Activated T-cell treated with anti-CD3 and anti-CD28 coated beads for 4 hours (primary cell): ENCODE results near the gene ANTXRL.
"Not testable (repeated sequence)": the region's sequence is repeated elsewhere in the genome, so short reads cannot be mapped to it uniquely, and the experiment has no call there.

ENCODE experiments used
- DNase-seq: peaks from one replicate; pipeline ENCODE4 v3.0.0-alpha.2; 2020

The ANTXRL gene

DNA sequence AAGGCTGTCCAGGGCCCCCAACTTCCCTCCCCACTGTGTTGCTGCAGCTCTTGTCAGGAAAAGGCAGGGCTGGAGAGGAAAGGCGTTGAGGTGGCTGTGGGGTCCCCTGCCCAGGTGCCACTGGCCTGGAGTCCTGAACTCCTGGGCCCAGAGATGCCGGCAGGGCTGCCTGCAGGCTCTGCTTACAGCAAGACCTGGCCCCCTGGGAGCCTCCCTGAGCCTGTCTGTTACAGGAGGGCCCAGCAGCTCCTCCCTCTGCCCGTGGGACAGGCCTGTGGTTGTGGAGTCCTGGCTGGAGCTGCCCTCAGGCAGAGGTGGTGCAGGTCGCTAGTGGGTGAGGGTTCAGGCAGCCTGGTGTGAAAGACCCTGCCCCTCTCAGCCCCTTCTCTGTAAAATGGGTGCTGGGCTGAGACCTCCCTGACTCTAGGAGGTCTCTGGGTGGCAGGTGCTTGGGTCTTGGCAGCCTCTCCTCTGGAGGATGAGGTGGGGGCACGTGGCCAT is 9.9 kb downstream of the ANTXRL start:
- DNase-seq, result no peak

DNA sequence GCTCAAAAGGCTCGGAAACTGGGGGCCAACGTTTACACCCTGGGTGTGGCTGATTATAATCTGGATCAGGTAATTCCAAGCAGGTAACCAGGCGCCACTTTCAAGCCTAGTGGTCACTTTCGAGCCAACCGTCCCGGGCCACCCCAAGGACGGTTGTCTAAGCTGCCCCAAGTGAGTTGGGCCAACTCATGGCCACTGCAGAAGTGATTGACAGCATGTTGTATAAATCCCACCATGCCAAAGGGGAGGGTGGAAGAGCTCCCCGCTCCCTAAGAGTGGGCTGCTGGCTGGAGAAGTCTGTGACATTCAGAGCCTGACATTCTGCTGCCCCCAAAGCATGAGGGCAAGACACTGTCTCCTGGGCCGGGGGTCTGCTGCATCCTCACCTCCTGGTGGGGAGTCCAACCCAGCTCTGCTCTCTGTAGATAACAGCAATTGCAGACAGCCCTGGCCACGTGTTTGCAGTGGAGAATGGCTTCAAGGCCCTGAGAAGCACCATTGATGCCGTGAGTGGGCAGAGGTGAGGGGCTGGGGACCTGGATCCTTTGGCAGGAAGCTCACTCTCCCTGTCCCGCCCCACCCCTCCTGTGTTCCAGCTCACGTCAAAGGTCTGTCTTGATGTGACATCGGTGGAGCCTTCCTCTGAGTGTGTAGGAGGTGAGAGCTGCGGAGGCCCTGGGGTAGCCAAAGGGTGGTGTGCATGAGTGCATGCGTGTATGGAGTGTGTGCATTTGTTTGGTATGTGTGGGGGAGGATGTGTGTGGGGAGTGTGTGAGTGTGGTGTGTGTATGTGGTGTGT is 10.8 kb downstream of the ANTXRL start:
- DNase-seq, result no peak

DNA sequence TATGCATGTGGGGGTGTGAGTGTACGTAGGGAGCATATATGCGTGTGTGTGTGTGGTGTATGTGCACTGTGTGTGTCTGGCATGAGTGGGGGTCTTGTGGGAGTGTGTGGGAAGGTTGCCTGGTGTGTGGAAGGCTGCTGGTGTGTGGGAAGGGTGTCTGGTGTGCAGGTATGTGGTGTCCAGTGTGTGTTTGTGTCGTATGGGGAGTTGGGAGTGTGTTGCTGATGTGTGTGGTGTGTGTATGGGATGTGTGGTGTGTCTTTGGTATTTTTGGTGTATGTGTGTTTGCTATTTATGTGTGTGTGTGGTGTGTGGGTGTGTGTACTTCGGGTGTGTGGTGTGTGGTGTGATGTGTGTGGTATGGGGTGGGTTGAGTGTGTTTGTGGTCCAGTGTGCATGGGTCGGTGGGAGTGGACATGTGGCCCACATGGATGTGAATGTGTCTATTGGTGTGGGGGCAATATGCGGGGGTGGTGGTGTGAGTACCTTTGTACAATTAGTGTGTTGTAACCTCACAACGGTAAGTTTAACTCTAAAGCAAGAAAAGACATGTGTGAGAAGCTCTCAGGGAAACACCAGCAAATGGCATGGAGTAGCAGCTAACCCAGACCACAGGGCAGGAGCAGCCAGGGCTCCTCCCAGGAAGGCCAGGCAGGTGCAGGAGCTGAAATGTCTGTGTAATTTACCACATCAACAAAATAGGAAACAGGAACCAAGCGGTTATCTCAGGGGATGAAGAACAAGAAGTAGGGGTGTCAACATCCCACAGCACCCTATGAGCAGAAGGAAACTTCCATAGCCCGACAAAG is 11.9 kb downstream of the ANTXRL start:
- no peak for DNase-seq

DNA sequence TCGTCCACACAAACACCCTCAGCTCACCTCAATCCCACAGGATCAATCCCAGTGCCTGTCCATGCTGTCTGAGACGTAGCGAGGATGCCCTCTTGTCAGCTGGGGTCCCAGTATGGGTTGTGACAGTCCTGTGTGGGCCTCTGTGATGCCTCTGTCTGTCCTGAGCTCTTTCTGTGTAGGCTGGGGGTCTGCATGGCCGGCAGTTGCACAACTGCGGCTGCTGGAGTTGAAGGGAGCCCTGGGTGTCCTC is 12.4 kb downstream of the ANTXRL start:
- DNase-seq, result no peak

DNA sequence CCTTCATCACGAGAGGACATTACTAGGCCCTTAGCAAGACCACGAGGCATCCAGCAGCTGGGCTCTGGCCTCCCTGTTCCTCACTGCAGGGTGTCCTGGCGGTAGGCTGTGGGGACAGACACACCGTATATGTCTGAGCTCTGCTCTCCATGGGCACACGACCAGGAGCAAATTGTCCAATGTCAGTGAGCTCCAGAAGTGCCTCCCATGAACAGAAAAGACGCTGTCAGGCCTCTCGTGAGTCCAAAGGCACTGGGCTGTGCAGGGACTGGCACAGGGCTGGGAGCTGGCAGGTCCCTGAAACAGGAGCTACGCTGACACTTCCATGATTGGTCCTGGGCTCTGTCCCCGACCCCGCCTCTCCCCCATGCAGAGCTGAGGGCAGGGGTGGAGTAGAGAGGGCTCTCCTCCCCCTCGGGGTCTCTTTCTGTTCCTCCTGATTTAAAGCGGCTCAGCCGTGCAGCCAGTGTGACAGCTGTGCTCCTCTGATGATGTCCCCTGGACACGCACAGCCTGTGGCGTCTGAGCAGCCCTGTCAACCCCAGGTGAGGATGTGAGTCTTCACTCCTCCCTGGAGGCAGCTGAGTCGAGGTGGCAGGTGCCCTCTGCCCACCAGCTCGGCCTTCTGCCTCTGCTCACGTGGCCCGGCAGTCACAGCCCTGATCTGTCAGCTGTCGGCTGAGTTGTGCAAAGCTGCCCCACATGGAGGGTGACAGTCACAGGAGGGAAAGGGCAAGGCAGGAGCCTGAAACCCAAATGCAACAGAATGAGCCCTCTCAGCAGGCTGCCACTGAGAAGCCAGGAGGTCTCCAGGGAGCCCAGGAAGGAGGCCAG is 13.0 kb downstream of the ANTXRL start:
- no peak for DNase-seq

DNA sequence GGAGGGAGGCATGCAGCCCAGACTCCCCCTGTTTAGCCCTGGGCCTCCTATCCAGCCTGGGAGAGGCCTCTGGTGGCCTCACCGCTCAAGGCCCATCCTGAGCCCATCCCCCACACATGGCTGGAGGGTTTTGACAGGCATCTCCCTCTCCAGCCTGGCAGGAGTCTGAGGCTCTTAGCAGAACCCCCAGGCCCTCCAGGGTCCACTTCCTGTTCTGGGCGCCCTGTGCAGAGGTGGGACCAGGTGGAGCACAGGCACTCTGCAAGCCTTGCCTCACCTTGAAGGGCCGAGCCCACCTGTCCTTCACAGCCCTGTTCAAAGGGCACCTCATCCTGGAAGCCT is 13.5 kb downstream of the ANTXRL start:
- DNase-seq, result not testable (repeated sequence)

DNA sequence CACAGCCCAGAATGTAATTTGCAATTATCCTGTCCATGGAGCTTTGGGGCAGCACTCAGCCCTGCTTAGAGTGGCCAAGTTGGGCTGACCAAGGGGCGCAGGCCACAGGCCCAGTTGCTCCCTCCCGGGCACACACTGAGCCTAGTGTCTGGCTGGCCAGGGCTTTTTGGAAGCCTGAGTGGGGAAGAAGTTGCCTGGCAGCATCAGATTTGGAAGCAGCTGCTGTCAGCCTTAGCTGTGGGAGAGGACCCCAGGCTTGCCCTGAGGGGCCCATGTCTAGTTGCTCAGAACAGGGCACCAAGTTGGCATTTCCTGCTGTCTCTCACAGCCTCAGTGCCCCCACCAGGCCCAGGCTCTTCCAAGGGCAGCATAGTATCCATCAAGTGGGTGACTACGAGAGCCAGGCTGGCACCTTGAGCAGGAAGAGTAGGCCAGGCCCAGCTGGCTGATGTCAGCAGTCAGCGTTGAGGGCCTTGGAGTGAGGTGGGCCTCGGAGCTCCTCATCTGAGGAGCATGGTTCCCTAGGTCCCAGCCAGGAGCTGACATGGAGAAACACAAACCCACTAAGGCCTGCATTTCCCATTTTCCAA is 14.4 kb downstream of the ANTXRL start:
- no peak for DNase-seq

DNA sequence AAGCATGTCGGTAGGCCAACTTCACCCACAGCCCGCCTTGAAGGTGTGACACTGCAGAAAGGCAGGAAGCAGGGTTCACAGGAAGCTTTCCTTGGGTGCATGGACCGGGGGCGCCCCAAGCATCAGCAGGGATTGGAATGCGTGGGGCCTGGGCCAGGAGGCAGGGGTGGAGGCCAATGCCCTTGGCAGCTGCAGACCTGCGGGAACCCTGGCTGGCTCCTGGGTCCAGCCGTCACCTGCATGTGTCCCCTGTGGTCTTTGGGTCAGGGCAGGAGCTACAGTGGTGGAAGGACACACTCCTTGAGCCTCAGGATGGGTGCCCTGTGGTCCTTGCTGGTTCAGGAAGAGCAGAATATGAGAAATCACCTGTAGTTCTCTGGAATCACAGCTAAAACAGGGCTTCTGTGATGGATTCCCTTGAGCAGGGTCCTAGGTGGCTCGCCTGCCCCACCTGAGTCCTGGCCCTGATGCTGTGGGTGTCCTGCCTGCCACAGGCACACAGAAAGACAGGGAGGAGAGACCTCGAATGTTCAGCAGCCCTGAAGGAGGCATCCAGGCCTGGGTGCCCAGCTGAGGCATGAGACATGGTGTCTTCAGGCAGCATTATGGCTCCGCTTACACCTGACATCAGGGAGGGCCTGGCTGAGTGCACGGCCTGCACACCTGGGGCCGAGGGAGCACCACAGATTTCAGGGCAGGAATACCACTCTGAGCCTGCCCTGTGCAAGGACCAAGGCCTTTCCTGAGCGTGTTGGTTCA is 15.1 kb downstream of the ANTXRL start:
- no peak for DNase-seq

DNA sequence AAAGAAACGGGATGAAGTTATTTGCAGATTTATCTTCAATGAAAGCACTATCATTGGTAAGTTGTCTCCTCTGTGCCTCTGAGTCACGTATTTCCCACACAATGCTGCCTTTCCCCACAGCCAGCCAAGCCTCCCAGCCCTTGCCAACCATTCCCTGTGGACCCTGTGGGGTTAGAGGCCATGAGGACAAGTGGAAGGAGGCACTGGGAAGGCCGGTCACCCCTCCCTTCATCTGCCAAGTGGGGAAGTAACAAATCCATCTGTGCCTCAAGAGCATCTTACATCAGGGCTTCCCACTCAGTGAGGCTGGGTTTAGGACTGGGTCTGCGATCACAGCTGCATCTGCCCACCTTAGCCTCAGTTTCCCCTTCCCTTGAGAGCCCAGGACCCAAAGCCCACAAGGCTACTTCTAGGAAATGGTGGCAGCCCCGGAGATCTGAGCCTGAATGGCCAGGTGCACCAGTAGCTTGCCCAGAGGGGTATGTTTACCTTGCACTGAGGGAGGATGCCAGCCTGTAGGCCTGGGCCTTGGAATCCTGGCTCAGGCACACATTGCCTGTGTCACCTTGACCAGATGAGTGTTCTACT is 16.1 kb downstream of the ANTXRL start:
- not testable (repeated sequence) for DNase-seq

DNA sequence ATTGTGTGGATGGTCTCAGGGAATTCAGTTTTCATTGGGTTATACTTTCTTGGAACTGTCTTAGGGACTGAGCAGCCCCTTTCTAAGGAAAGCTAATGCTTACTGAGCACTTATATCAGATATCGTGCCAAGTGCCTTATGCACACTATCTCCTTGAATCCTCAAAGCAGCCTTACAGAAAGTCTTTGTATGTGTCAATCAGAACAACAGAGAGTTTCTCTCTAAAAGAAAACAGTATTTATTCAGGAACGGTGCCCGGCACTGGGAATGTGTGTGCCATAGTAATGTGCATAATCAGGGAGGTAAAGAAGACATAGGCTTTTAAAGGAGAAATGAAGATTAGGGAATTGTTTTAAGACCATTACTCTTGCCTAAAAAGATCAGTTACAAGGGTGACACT is 17.3 kb downstream of the ANTXRL start:
- no peak for DNase-seq

DNA sequence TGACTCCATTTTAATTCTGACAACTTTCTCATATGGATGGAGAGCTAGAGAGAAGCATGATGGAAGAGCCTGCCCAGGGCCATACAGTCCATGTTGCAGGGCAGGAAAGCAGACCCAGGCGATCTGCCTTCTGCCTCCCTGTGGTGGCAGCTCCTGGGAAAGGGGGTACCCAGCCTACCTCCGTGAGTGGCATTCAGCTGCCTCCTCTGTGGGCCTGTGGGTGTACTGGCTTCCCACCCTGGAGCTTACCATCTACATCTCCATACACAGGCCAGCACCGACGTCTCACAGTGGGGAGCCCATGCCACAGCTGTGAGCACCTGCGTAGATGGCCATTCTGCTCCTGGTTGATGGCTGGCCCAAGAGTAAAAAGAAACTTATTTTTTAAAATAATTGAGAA is 17.9 kb downstream of the ANTXRL start:
- DNase-seq, result not testable (repeated sequence)

DNA sequence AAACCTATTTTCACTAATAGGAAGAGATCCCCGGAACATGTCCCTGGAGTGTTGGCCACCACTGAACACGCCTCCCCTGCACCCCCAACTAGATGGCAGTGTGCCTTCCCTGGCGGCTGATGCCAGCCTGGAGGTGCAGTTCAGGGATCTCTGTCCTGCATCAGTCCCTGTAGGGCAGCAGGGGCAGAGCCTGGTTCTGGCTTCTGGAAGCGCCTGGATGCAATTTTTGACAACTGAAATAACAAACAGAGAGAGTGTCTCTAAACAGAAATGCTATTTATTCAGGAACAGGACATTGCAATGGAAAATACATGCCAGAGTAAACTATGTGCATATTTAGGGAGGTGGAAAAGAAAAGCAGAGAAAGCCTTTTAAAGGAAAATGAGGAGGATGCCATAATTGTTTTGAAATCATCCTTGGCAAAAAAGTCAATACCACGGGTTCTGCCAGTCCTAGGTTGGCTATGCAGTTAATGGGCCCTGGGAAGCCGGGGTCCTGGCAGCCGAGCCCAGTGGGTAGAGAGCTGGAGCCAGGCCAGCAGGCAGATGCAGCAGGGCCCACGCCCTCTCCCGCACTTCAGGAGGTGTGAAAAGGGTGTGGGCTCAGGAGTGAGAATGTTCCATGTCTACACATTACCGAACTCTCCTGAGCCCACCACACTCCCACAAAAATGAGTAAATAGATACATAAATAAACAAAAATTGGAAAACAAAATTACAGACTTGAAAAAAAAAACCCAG is 18.5 kb downstream of the ANTXRL start:
- DNase-seq, result no peak

DNA sequence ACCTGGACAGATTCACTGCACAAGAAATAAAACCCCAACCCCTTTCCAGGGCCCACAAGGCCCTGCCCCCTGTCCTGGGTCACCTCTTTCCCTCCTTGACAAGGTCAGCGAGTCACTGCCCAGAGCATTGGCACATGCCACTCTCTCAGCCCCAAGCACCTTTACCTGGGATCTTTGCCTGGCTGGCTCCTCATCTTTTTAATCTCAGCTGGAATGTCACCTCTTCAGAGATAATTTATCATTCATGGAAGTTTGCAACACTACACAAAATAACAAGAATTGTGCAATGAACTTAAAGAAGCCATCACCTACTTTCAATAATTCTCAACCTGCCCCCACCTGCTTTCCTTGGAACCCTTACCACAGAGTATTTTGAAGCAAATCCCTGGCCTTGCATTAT is 19.2 kb downstream of the ANTXRL start:
- no peak for DNase-seq

DNA sequence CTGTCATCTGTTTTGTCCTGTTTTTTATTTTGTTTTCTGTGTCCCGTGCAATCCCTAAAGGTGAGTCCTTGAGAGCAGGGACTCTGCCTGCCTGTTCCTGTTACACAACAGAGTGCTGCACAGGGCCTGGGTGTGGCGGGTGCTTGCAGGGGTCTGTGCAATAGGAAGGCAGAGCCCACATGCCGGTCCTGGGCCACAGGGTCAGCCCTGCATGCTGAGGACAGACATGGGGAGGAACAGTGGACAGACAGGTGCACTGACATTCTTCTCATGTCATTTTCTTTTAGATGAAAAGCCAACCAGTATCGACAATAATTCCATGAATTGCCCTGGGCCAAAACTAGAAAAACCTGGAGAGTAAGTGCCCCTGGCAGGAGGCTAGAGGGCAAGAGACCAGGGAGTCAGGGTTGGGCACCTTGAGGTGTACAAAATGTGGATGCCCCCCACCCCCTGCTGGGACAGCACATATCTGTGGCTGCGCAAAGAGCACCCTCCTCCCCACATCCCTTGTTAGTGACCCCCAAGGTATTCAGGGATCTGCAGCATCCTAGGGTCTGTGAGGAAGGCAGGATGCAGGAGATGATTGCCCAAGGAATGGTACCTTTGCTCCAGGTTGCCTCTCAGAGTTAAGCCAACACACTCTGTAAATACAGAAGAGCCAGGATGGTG is 19.9 kb downstream of the ANTXRL start:
- DNase-seq, result no peak

DNA sequence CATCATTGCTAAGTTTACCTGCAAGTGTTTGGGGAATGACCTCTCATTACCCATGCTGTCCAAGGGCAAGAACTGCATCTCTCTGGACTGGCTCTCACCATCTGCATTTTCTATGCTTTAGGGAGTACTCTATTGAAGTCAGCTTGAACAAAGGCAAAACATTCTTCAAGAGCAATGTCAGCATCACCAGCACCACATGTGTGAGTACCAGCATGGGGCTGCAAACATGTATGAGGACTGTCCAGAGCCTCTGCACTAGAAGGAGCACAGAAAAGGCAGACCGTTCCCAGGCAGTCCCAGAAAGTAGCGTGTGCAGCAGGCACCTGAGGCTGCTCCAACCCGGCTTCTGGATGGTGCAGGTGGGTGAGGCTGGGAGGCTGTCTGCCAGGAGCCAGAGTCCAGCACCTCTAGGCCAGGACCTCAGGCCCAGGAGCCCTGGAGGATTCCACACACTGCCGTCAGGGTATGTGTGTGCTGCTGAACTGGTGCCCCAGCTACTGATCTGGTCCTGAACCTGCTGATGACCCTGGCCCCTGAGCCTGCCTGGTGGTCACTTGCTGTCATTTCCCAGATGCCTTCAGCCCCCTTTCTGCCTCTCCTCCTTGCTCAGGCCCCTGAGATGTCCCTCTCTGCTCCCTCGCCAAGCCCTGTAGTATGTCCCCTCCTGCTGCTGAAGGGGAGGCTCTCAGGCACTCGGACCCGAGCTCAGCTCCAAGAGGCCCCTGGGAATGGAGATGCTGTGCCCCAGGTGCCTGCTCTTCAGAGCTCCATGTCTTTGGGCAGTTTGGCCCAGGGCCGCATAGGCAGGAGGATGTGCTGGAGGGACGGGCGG is 20.7 kb downstream of the ANTXRL start:
- DNase-seq, result no peak

DNA sequence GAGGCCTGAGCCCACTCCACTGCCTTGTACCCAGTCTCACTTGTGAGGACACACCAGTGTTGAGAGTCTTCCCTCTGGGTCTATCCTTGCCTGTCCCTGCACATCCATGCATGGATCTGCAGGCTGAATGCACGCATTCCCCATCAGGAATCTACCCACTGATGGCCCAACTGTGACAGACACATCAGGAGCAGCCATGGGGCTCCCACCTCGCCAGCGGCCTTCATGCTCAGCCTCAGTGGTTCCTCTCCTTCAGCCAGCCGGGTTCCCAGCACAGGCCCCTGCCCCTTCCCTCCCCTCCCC is 21.3 kb downstream of the ANTXRL start:
- DNase-seq, result no peak

DNA sequence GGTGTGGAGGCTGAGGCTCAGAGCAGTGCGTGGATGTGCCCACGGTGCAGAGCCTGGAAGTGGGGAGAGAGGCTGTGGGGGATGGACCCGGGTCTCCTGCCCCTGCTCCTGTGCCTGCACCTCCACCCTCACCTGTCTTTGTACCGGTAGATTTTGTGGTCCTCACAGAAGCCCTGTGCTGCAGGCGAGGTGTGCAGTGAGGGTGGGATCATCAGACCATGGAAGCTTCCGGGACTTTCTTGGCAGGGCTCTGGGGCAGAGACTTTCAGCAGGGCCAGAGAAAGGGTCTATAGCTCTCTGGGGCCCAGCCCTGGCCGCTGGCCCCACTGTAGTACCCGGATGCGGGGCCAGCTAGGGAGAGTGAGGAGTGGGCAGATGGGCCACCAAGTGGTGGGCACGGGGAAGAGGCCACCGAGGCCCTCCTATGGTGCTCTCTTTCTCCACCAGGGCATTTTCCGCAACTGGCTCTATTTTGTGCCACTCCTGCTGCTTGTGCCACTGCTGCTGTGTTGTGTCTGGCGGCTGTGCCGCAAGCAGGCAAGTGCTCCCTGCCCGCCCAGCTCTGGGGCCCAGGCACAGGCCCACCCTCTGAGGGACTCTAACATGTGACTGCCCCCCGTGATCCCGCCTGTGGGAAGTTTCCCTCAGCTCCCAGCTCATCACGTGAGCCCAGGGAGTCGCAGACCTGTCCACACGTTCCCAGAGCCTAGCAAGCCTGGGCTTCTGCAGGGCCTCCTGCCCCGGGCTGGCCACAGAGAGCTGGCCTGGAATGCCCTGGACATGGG is 22.1 kb downstream of the ANTXRL start:
- DNase-seq, result no peak

DNA sequence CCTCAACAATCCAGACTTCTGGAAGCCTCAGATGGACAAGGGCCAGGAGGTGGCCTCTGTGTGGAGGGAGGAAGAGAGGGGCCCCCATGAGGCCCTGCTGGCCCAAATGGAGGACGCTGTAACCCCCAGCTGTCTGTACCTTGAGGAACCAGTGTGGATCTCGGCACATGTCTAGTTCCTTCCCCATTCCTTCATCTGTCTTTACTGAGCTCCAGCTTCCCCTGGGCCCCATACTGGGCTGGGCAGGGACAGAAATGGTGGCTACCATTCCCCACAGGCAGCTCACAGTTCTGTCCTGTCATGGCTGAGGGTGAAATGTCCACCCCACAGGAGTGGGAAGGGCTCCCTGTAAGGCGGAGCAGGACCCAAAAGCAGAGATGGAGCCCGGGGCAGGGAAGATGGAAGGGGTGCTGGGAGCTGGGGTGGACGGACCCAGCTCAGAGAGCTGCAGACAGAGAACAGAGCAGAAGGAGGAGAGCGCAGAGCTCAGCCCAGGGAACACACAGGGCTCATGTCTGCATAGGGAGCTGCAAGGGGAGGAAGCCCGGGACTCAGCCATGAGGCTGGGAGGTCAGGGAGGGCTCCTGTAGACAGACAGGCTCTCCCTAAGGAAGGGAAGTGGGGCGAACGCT is 22.8 kb downstream of the ANTXRL start:
- no peak for DNase-seq

DNA sequence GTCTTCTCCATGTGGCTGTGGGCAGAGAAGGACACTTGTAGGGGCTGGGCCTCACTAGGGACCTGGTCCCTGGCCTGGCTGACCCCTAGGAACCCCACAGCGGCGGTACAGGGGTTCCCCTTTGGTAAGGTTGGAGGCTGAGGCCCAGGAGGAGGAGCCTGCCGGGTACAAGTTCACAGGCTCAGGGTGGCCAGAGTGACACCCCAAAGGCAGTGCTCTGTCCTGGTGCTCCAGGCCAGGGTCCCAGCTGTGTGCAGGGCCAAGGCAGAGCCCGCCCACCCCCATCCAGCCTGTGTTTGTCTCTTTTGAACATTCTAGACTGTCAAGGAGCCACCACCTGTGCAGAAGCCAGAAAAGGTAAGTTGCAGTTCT is 23.3 kb downstream of the ANTXRL start:
- no peak for DNase-seq
